Right lobe of liver (tissue), 6 donors: ENCODE data around the gene TMEM239. TPM values are rescaled to one million over a fixed set of nuclear protein-coding genes. Genes with fewer than 3 reads are reported as not detected.

Experiments
- ATAC-seq, 4 donors: fragments of 200-7000 bp; cut with Tn5 transposase; one replicate each; pipeline ENCODE4 v1.9.1; 2020; ENCODE audit warnings: mild to moderate bottlenecking in 4 of 4, moderate library complexity in 4 of 4
- DNase-seq, 3 donors: peaks; one replicate each; pipeline ENCODE4 v3.0.0-alpha.2; 2020
- H3K27ac ChIP-seq, 3 donors: fragments of 200-600 bp; one replicate each; pipeline ENCODE4 v1.8.0; 2022
- H3K27me3 ChIP-seq, 2 donors: fragments of 200-600 bp; one replicate each; pipeline ENCODE4 v1.8.0; 2022
- H3K36me3 ChIP-seq, 4 donors: fragments of 200-600 bp; sonication (generic) in 1 of 4; one replicate each; pipeline versions ENCODE4 v1.5.1 to v1.8.0; 2017 to 2022; ENCODE audit warnings: control low read depth in 1 of 4
- H3K4me1 ChIP-seq, 4 donors: fragments of 200-600 bp; sonication (generic) in 1 of 4; one replicate each; pipeline versions ENCODE4 v1.5.1 to v1.8.0; 2017 to 2022; ENCODE audit warnings: control low read depth in 1 of 4
- H3K4me3 ChIP-seq, 3 donors: fragments of 200-600 bp; one replicate each; pipeline ENCODE4 v1.8.0; 2022
- H3K9me3 ChIP-seq, 4 donors: fragments of 200-600 bp; sonication (generic) in 1 of 4; one replicate each; pipeline versions ENCODE4 v1.5.1 to v1.8.0; 2017 to 2022; ENCODE audit warnings: control low read depth in 1 of 4
- CTCF ChIP-seq, 4 donors: fragments of 200-600 bp in 3 of 4; fragments of 450-650 bp in 1 of 4; IDR thresholded peaks; one replicate each; pipeline versions ENCODE4 v1.5.1 to v1.8.0; 2016 to 2022; ENCODE audit warnings: antibody characterized with exemption in 4 of 4, mild to moderate bottlenecking in 2 of 4
- POLR2A ChIP-seq: fragments of 450-650 bp; IDR thresholded peaks from one replicate; pipeline ENCODE4 v1.6.1; 2017; ENCODE audit warnings: antibody characterized with exemption, mild to moderate bottlenecking
- WGBS: methylation state at CpG from one replicate; pipeline ENCODE4 v1.1.6; 2018; ENCODE audit warnings: low coverage, low lambda C conversion rate; ENCODE audit not compliant: insufficient coverage; ENCODE audit errors: missing lambda C conversion rate; 5-methylcytosine and 5-hydroxymethylcytosine counted together
- intact Hi-C, 2 donors: fragments of 100-400 bp; cut with DNase I; formaldehyde crosslinking; loops; one replicate each; pipeline versions ENCODE4 v1.11.2 to v1.14.1; 2022
- total RNA-seq, 6 experiments: library from RNA; depleted of rRNA in 2 of 6; stranded (reverse); fragments of >200 nt in 2 of 6; fragmentation: NEBNext Ultra II Directional in 3 of 6; extraction: Animal tissue kit (Norgen Biotek cat#: 25700) in 3 of 6; gene quantifications; one replicate each; pipeline versions ENCODE4 v1.1.0 to v1.2.4, GENCODE V29; 2016 to 2023
- donor health status: DM: no; HTN: yes; CAD: no.
- donor health status: DM: no; HTN: no; CAD: no.
- donor health status: DM: no; HTN: no; CAD: no.
- donor health status: DM: no; HTN: yes; CAD: no.
- donor health status: DM: no; HTN: yes; CAD: no.

TMEM239 gene
- total RNA-seq, 6 experiments from 2014 or later = not detected

GRCh38 chr20:2773812-2774211, 42.4 kb upstream of the TMEM239 start:
- ATAC-seq (no peak), DNase-seq (peak in 1 of 3 donors; percentile 13)
- Histone ChIP-seq H3K9me3 (peaks cover 0 to 5% (median 0%) of the 10 kb centered on the region in 4 donors), H3K4me3 (no peak overlapping the region), H3K36me3 (no peaks in the 10 kb centered on the region), H3K4me1 (peaks cover 0 to under 1% (median 0%) of the 10 kb centered on the region in 4 donors), H3K27ac (no peak overlapping the region), H3K27me3 (no peaks in the 10 kb centered on the region)
- intact Hi-C loops = no loop called here
- TF ChIP-seq POLR2A = no peak
- no peak for TF ChIP-seq CTCF (IDR thresholded peaks at IDR 0.05)
- WGBS = 83% methylated on average over 9 of the region's 9 CpGs

GRCh38 chr20:2775139-2775538, 41.0 kb upstream of the TMEM239 start:
- Histone ChIP-seq H3K9me3 (peaks cover 0 to 5% (median 0%) of the 10 kb centered on the region in 4 donors), H3K4me3 (no peak overlapping the region), H3K4me1 (no peaks in the 10 kb centered on the region), H3K27me3 (no peaks in the 10 kb centered on the region), H3K27ac (no peak overlapping the region), H3K36me3 (no peaks in the 10 kb centered on the region)
- 80% methylated on average over 1 of the region's 3 CpGs for WGBS
- DNase-seq = peak in 1 of 3 donors; percentile 15
- intact Hi-C loops = no loop called here
- no peak for ATAC-seq
- no peak for TF ChIP-seq CTCF (IDR thresholded peaks at IDR 0.05)
- no peak for TF ChIP-seq POLR2A

- 63% methylated on average over 10 of the region's 10 CpGs for WGBS
- DNase-seq (peak in 1 of 3 donors; percentile 20), ATAC-seq (no peak)
- H3K36me3 ChIP-seq = no peaks in the 10 kb centered on the region
- H3K4me1 ChIP-seq = no peaks in the 10 kb centered on the region
- no peak overlapping the region for H3K27ac ChIP-seq
- peaks cover 0 to 5% (median 0%) of the 10 kb centered on the region in 4 donors for H3K9me3 ChIP-seq
- H3K4me3 ChIP-seq = no peak overlapping the region
- no peaks in the 10 kb centered on the region for H3K27me3 ChIP-seq
- intact Hi-C loops = no loop called here
- TF ChIP-seq CTCF (IDR thresholded peaks at IDR 0.05) = no peak
- no peak for TF ChIP-seq POLR2A
Observed at GRCh38 chr20:2778602-2779321, 37.4 kb upstream of the TMEM239 start.

- Histone ChIP-seq H3K36me3 (no peaks in the 10 kb centered on the region), H3K9me3 (peaks cover 0 to 5% (median 0%) of the 10 kb centered on the region in 4 donors), H3K4me3 (no peak overlapping the region), H3K4me1 (no peaks in the 10 kb centered on the region), H3K27me3 (no peaks in the 10 kb centered on the region), H3K27ac (no peak overlapping the region)
- no peak for DNase-seq
- intact Hi-C loops = no loop called here
- TF ChIP-seq POLR2A (no peak), CTCF (IDR thresholded peaks at IDR 0.05) (no peak)
- WGBS = 15% methylated on average over 3 of the region's 3 CpGs
- ATAC-seq = no peak
Observed at GRCh38 chr20:2780948-2781347, 35.2 kb upstream of the TMEM239 start.
